Left renal cortex interstitium (tissue), 4 donors: Measurements from ENCODE around the gene ACOT11. TPM values are rescaled to one million over a fixed set of nuclear protein-coding genes. Genes with fewer than 3 reads are reported as not detected.
"Not testable (repeated sequence)": the region's sequence is repeated elsewhere in the genome, so short reads cannot be mapped to it uniquely, and the experiment has no call there.

Experiments used
- DNase-seq, 4 donors: peaks; one replicate each; pipeline ENCODE4 v3.0.0-alpha.2; 2013; ENCODE audit warnings: low read depth in 4 of 4, low spot score in 2 of 4, missing footprints in 1 of 4
- polyA plus RNA-seq, 4 donors: library from polyadenylated mRNA; unstranded; fragments of 120-200 nt; gene quantifications; one replicate each; pipeline ENCODE4 v1.2.1, GENCODE V29; 2013; ENCODE audit not compliant: insufficient read length in 4 of 4

The ACOT11 gene
- polyA plus RNA-seq, 4 donors, result 9.3 to 15.8 (median 14.3) TPM

DNA sequence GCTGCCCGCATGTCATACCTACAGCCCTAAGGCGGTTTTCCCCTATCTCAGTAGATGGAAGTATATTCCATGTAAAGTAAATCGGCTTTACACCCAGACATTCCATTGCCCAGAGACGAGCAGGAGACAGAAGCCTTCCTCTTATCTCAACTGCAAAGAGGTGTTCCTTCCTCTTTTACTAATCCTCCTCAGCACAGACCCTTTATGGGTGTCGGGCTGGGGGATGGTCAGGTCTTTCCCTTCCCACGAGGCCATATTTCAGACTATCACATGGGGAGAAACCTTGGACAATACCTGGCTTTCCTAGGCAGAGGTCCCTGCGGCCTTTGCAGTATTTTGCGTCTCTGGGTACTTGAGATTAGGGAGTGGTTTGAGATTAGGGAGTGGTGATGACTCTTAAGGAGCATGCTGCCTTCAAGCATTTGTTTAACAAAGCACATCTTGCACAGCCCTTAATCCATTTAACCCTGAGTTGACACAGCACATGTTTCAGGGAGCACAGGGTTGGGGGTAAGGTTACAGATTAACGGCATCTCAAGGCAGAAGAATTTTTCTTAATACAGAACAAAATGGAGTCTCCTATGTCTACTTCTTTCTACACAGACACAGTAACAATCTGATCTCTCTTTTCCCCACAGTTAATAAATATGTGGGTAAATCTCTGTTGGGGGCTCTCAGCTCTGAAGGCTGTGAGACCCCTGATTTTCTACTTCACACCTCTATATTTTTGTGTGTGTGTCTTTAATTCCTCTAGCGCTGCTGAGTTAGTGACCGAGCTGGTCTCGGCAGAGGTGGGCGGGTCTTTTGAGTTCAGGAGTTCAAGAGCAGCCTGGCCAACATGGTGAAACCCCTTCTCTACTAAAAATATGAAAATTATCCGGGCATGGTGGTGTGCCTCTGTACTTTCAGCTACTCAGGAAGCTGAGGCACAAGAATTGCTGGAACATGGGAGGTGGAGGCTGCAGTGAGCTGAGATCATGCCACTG is 88.7 kb downstream of the ACOT11 start:
- not testable (repeated sequence) for DNase-seq

DNA sequence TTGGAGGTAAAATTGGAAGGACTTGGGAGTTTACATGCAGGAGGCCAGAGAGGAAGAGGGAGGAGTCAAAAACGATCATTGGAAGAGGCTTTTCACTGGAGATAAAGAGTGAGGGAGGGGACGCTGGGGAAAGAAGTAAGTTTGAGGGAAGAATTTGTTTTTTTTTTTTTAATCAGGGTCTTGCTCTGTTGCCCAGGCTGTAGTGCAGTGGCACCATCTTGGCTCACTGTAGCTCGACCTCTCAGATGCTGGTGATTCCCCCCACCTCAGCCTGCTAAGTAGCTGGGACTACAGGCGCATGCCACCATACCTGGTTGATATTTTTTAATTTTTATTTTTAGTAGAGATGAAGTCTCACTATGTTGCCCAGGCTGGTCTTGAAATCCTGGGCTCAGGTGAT is 92.3 kb downstream of the ACOT11 start:
- no peak for DNase-seq

DNA sequence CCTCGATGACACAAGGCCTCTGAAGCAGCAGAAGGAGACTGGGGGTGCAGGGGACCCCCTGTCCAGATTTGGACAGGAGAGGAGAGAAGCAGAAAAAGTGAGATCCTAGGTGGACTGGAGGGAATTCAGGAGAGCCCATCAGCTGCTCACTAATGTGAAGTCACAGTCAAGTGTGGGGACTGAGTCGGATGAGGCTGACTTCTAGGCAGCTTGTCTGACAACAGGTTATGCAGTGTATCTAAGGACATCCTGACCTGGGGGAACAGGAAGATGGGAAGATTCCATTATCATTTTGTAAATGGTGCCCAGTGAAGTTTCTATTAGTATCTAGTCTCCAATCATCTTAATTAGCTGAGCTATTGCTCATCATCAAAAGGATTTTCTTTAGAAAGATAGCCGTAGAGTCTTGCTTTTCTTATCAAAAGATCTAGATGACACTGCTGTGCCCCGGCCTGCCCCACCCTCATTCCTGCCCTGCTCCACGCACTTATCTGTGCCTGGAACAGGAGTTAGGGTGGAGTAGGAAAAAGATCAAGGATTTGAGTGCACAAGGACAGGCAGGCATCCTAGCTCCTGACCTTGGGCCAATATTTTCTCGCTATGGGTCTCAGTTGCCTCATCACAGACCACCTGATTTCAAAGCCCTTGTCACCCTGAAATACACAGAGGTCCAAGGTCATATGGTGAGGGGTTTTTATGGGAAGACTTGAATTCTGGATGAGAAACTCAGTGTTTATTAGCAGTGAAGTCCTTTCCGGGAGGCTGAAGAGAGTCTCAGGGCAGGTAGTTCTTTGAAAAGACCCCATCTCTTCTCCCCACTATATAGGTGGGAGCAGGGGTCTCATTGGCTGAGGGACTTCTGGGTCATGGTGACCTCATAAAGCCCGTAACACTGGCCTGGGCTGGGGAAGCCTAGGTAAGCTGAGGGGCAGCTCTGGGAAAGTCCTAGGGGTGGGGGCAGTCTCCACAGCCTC is 93.1 kb downstream of the ACOT11 start, which contains the start of gene MROH7:
Gene MROH7 (plus strand): TSS at position 924 of the 974 bp plus-strand sequence. CDS start 11,141 bp downstream, outside the sequence.
- DNase-seq, result no peak

DNA sequence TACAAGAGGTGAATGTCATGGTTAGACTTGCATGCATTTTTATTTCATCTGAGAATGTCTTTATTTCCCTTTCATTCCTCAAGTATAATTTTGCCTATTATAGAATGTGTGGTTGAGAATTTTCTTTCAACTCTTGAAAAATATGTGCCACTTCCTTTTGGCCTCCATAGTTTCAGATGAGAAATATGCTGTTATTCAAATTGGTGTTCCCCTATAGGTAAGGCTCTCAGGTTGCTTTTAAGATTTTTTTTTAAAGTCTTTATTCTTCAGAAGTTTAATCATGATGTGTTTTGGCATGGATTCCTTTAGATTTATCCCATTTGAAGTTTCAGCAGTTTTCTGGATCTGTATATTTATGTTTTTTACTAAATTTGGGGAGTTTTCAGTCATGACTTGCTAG is 95.7 kb downstream of the ACOT11 start:
- DNase-seq, result no peak

DNA sequence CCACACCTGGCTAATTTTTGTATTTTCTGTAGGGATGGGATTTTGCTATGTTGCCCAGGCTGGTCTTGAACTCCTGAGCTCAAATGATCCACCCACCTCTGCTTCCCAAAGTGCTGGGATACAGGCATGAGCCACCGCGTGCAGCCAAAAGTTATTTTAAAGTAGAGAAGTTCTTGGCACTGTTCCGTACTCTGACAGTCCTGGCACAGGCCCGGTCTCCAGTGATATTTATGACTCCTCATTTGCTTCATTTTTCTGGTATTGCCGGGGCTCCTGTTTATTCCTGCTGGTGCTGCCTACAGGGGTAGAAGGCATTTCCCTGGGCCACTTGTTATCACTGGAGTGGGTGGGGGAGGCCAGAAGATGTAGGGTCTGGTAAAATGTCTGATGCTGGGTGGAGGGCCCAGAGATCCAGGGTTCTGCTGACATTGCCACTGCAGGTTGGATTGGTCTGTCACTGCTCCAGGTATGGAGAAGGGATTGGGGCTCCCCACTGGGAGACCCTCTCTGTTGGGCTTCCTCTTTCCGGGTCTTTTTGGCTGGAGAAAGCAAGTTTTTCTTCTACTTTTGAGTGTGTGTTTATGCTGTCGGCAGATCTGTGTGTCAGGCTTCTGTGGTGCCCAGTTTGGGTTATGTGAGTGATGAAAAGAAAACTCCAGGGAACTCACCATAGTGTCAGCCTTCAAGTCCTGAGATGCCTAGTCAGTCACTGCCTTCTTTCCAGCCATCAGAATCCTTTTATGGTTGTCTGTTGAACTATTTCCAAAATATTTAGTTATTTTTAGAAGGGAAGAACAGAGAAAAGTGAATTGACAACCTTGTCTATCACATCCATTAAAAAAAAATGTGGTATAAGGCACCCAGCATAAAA is 98.0 kb downstream of the ACOT11 start:
- DNase-seq, result no peak

DNA sequence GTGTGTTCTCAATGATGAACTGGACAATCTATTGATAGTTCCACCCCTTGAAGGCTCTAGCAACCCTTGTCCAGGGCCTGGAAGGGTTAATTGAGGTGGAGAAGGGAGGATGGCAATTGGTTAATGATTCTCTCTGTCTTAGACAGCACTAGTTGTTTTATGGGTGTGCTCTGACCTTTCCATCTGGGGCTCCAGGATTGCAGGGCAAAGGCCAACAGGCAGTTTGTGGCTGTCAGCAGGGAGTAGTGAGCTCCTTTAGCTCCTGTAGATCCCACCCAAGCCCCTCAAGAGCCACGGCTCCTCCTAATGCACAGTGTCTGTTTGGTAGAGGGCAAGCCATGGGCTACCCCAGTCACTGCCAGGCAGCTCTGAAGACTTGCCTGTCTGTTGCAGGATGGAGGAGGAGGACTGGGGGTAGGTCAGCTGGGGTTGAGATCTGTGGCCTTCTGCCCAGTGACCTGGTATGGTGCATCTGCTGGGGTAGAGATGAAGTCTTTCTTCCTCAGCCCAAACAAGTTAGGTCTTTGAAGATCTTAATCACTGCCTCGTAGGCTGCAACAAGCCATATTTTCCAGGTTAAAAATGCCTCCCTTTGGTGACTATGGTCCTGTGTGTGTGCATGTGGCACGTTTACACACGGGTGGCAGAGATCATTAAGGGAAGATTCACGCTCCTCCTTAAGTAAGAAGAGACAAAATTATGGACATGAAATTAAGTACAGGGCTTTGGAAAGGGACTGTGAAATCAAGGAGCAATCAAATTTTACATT is 101.3 kb downstream of the ACOT11 start:
- DNase-seq, result peak in 1 of 4 donors; percentile 20

DNA sequence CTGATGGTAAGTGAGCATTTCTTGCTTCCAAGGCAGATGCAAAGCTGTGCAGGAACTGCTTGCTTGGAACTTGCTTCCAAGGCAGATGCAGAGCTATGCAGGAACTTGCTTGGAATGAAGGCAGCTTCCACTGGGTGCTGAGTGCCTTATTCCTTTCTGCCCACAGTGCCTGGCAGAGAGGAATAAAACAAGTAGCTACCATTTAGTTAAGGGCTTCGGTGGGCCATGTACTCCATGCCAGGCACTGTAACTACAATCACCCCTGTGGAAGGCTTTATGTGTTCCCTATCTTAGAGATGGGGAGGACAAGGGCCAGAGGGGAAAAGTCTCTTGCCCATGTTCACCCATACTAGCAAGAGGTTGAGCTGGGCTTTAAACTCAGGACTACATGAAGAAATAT is 101.9 kb downstream of the ACOT11 start:
- no peak for DNase-seq

DNA sequence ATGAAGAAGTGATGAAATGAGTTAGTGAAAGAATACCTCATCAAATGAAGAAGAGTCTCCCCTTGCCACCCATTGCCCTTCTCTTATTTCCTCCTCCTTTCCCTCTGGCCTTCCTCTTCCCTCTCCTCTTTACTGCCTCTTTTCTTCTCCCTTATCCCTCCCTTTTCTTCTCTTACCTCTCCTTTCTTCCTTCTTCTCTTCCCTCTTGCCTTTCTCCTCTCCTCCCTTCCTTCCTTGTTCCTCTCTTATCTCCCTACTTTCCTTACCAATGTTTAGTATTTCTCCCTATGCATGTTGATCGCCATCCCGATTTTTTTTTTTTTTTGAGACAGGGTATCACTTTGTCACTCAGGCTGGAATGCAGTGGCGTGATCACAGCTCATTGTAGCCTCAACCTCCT is 102.4 kb downstream of the ACOT11 start:
- no peak for DNase-seq

DNA sequence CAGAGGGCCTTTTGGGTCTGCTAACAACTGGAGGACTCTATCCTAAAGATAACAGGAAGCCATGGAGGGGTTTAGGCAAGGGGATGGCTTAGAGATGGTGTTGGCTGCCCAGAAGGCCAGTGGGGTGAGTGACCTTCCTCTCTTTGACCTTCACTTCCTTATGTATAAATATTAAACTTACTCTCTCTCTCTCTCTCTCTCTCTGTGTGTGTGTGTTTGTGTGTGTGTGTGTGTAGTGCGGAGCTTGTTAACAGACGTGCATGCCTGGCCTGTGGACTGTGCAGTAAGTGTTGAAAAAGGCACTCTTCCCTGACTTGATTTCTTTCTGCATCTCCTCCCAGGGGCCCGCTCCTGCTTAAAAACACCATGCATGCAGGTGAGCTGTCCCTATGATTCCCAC is 103.6 kb downstream of the ACOT11 start:
- DNase-seq, result no peak

DNA sequence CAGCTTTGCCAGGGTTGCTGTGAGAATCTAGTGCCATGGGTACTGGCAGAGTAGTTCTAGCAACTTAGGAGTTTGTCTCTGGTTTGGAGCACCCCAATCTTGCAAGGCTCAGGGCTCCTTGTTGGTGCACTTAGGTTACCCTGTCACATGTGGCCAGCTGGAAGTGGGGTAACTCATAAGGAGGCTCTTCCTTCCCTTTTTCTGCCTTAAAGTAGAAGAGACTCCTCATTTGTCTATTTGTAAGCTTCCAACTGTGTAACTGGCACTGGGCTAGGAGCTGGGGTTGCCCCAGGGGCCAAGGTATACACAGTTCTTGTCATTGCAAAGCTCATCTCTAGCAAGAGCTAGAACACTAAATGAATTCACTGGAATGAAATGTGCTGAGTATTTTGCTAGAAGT is 104.1 kb downstream of the ACOT11 start:
- DNase-seq, result no peak

DNA sequence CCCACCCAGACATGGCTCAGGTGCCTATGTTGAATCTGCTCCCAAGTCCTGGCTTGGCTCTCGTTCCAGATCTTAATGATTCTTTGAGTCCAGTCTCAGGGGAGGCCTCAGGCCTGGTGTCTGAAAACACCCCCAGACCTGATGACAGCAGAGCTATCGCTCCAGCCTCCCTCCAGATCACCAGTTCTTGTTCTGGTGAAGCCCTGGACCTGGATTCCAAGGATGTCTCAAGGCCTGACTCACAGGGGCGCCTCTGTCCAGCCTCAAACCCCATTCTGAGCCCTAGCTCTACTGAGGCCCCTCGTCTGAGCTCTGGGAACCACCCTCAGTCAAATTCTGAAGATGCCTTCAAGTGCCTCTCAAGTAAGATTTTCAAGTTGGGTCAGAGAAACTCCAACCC is 105.0 kb downstream of the ACOT11 start:
- DNase-seq, result no peak

DNA sequence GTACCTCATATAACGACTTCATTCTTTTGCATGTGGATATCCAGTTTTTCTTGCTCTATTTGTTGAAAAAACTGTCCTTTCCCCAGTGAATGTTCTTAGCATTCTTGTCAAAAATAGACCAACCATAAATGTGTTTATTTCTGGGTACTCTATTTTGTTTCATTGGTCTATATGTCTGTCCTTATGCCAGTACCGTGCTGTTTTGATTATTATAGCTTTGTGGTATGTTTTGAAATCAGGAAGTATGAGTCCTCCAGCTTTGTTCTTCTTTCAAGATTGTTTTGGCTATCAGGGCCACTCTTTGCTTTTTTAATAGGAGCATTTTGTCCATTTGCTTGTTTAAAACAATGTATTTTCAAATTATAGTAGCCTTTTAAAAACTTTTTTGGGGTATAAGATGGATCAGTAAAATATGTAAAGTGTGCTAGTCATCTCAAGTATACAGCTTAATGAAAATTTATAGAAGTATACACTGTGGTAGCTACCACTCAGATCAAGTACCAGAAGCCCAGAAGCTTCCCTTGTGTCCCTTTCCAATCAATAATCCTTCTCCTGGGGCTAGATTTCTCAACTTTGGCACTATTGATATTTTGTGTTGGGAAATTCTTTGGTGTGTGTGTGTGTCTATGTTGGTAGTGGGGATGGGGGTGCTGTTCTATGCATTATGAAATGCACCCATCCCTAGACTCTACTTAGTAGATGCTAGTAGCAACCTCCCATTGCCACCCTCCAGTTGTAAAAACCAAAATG is 110.3 kb downstream of the ACOT11 start:
- no peak for DNase-seq

Other genes starting within 250 kb of the ACOT11 start
- 100 to 1,000 TPM; 110 to 130 (median 123) TPM for gene SSBP3, start 141.8 kb upstream of the ACOT11 start, polyA plus RNA-seq
- gene FAM151A, start 75.3 kb downstream of the ACOT11 start, polyA plus RNA-seq, result 10 to 100 TPM; 23.0 to 38.9 (median 28.4) TPM
- gene MROH7, start 93.6 kb downstream of the ACOT11 start, polyA plus RNA-seq, result 10 to 100 TPM in 2 of 4 donors, 1 to 10 TPM in 2; 2.8 to 14.2 (median 8.1) TPM
- gene TTC4, start 167.6 kb downstream of the ACOT11 start, polyA plus RNA-seq, result 10 to 100 TPM; 30.5 to 37.7 (median 35.4) TPM
- gene PARS2, start 216.3 kb downstream of the ACOT11 start, polyA plus RNA-seq, result 10 to 100 TPM in 2 of 4 donors, 1 to 10 TPM in 2; 8.9 to 10.9 (median 10.3) TPM